Gastrocnemius medialis (tissue), 4 donors: Measurements from ENCODE around the gene POLD3.

ENCODE experiments used
- CTCF ChIP-seq, 5 experiments: fragments of 450-650 bp in 3 of 5; fragments of 200-600 bp in 2 of 5; sonication (generic) in 2 of 5; IDR thresholded peaks in 4 of 5; conservative IDR thresholded peaks in 1 of 5; 1 replicate in 4 of 5; 2 replicates in 1 of 5; pipeline ENCODE4 v1.5.1; 2016 to 2019; ENCODE audit warnings: antibody characterized with exemption in 5 of 5, mild to moderate bottlenecking in 3 of 5, moderate library complexity in 3 of 5
- POLR2A ChIP-seq, 2 donors: fragments of 450-650 bp; IDR thresholded peaks; one replicate each; pipeline ENCODE4 v1.6.1; 2017; ENCODE audit warnings: antibody characterized with exemption in 2 of 2, mild to moderate bottlenecking in 2 of 2, moderate library complexity in 2 of 2

DNA sequence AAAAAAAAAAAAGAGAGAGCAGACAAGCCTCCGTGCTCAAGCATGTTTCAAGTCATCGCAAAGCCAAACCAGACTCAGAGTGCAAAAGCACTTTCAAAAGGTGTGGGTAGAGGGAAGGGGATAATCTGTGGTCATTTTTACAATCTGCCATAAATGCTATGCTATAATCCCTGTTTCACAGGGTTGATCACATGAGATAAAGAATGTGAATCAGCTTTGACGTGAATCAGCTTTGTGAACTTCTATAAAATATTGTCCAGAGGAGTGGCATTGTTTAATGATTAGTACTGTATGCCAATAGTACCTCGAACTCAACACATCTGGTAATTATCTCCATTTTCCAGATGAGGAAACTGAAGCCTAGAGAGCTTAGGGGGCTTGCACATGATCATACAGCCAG, 20.0 kb upstream of the POLD3 start:
- TF ChIP-seq CTCF (IDR thresholded peaks at IDR 0.05 in 4 of 5, conservative IDR thresholded peaks at IDR 0.05 in 1 of 5) (no peak), POLR2A (IDR thresholded peaks at IDR 0.05) (no peak)
